ENCODE measurements around the gene CTPS1. TPM values are rescaled to one million over a fixed set of nuclear protein-coding genes. Genes with fewer than 3 reads are reported as not detected.

Gene CTPS1
- total RNA-seq, 1 experiment from 2014 or later, result 66.4 TPM

DNA sequence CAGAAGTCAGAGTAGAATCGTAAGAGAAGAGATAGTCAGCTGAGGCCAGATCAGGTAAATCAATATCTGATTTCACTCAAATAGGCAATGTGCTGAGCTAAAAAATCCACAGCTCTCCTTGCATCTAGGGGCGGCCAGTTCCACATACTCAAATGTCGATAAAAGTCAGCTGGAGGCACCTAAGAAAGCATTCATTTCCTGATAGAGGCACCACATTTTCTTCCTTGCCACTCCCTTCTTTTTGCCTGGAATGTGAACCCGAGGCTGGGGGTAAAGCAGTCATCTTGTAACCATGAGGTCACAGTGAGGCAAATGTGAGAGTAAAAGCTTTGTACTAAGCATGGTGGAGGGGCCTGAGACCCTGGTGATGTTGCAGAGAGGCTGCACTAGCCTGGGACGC, 24.2 kb upstream of the CTPS1 start:
- ATAC-seq, result no peak
- peaks cover 0 to 18% of the 10 kb centered on the region in 2 experiments; a peak in 1 of 4 replicates for H3K4me1 ChIP-seq (ENCODE audit: control insufficient read depth in 1 of 2, insufficient read depth in 2 of 2, low read length in 2 of 2)
- H3K27me3 ChIP-seq (ENCODE audit: insufficient read depth, low read length), result no peaks in the 10 kb centered on the region
- H4K20me1 ChIP-seq (ENCODE audit: insufficient read depth), result no peaks in the 10 kb centered on the region
- intact Hi-C loops (cut with micrococcal nuclease), result no loop called here
- no peaks in the 10 kb centered on the region for H3K9me2 ChIP-seq (ENCODE audit: insufficient read depth)
- no peak overlapping the region for H3K27ac ChIP-seq (ENCODE audit: low read depth, low read length)
- no TSS peak for BruUV-seq (replicated peaks)
- ChIA-PET POLR2A (no interaction called here), RAD21 (ENCODE audit: low non-redundant PET in 1 of 2, low total read pairs in 2 of 2, uncharacterized antibody in 2 of 2, unreplicated experiment in 2 of 2) (no interaction called here), CTCF (interaction anchor here (1.1 to 10.2 kb wide), 2 partner anchors 93 to 105 kb away, joined by 4 to 202 read pairs; partner anchors contain the start of gene CITED4)
- H3K4me3 ChIP-seq (replicated peaks in 1 of 2; ENCODE audit: low read depth in 1 of 2, low read length in 2 of 2), result no peak overlapping the region
- no peaks in the 10 kb centered on the region for H3K79me2 ChIP-seq (ENCODE audit: insufficient read depth, low read length)
- H3K4me2 ChIP-seq (ENCODE audit: low read length), result no peak overlapping the region
- no peak for DNase-seq (ENCODE audit: low read depth, low spot score)
- no peak overlapping the region for H2AFZ ChIP-seq (ENCODE audit: low read depth, low read length, poor library complexity, severe bottlenecking)
- H3K36me3 ChIP-seq (ENCODE audit: control insufficient read depth in 1 of 2, insufficient read depth in 2 of 2, low read length in 2 of 2), result no peaks in the 10 kb centered on the region
- TF ChIP-seq EZH2phosphoT487 (IDR thresholded peaks at IDR 0.05; ENCODE audit: borderline replicate concordance) (no peak), TCF7L2 (IDR thresholded peaks at IDR 0.05; ENCODE audit: borderline replicate concordance, extremely low read depth, insufficient read depth, insufficient read length) (no peak), POLR2AphosphoS5 (IDR thresholded peaks at IDR 0.05; ENCODE audit: low read depth, low read length) (no peak), YY1 (IDR thresholded peaks at IDR 0.05; ENCODE audit: extremely low read depth, insufficient replicate concordance, low read depth, low read length) (no peak)
- TF ChIP-seq, protein P1, sequence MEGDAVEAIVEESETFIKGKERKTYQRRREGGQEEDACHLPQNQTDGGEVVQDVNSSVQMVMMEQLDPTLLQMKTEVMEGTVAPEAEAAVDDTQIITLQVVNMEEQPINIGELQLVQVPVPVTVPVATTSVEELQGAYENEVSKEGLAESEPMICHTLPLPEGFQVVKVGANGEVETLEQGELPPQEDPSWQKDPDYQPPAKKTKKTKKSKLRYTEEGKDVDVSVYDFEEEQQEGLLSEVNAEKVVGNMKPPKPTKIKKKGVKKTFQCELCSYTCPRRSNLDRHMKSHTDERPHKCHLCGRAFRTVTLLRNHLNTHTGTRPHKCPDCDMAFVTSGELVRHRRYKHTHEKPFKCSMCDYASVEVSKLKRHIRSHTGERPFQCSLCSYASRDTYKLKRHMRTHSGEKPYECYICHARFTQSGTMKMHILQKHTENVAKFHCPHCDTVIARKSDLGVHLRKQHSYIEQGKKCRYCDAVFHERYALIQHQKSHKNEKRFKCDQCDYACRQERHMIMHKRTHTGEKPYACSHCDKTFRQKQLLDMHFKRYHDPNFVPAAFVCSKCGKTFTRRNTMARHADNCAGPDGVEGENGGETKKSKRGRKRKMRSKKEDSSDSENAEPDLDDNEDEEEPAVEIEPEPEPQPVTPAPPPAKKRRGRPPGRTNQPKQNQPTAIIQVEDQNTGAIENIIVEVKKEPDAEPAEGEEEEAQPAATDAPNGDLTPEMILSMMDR (IDR thresholded peaks at IDR 0.05 in 2 of 3, conservative IDR thresholded peaks at IDR 0.05 in 1 of 3; ENCODE audit: borderline replicate concordance in 1 of 3, insufficient read depth in 1 of 3, low read depth in 2 of 3, low read length in 2 of 3), result no peak
- TF ChIP-seq, protein P2, sequence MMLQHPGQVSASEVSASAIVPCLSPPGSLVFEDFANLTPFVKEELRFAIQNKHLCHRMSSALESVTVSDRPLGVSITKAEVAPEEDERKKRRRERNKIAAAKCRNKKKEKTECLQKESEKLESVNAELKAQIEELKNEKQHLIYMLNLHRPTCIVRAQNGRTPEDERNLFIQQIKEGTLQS (IDR thresholded peaks at IDR 0.05), result no peak
- TF ChIP-seq, protein P3, sequence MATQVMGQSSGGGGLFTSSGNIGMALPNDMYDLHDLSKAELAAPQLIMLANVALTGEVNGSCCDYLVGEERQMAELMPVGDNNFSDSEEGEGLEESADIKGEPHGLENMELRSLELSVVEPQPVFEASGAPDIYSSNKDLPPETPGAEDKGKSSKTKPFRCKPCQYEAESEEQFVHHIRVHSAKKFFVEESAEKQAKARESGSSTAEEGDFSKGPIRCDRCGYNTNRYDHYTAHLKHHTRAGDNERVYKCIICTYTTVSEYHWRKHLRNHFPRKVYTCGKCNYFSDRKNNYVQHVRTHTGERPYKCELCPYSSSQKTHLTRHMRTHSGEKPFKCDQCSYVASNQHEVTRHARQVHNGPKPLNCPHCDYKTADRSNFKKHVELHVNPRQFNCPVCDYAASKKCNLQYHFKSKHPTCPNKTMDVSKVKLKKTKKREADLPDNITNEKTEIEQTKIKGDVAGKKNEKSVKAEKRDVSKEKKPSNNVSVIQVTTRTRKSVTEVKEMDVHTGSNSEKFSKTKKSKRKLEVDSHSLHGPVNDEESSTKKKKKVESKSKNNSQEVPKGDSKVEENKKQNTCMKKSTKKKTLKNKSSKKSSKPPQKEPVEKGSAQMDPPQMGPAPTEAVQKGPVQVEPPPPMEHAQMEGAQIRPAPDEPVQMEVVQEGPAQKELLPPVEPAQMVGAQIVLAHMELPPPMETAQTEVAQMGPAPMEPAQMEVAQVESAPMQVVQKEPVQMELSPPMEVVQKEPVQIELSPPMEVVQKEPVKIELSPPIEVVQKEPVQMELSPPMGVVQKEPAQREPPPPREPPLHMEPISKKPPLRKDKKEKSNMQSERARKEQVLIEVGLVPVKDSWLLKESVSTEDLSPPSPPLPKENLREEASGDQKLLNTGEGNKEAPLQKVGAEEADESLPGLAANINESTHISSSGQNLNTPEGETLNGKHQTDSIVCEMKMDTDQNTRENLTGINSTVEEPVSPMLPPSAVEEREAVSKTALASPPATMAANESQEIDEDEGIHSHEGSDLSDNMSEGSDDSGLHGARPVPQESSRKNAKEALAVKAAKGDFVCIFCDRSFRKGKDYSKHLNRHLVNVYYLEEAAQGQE (IDR thresholded peaks at IDR 0.05; ENCODE audit: low read depth), result no peak
- H3K9me3 ChIP-seq (ENCODE audit: control insufficient read depth in 1 of 2, insufficient read depth in 1 of 2, low read depth in 1 of 2, low read length in 2 of 2), result no peaks in the 10 kb centered on the region
- no peak overlapping the region for H3K9ac ChIP-seq (ENCODE audit: low read length)
